GM18867 (cell line): ENCODE measurements around the gene DNASE1.

ENCODE experiments used
- ATAC-seq: cut with Tn5 transposase; IDR thresholded peaks from one replicate; pipeline ENCODE4 v1.9.1; 2021; ENCODE audit warnings: mild to moderate bottlenecking, moderate library complexity; ENCODE audit not compliant: unreplicated experiment

Gene DNASE1

DNA sequence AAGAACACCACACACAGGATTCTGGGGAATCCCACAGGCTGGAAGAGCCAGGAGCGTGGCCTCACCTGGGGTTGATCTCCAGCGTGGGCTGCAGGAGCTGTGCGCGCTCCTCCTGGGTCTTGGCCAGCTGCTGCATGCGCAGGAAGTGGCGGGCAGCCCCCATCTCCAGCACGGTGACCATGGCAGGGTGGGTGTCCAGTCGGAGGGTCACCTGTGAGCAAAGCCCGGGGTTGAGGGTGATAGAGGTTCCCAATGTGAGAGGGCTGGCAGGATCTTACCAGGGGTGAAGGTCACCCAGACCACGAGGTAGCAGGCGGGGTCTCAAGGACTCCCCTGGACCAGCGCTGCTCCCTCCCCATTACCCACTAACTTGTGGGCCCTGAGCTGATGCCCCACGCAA lies 7.4 kb downstream of the DNASE1 start:
- no peak for ATAC-seq

DNA sequence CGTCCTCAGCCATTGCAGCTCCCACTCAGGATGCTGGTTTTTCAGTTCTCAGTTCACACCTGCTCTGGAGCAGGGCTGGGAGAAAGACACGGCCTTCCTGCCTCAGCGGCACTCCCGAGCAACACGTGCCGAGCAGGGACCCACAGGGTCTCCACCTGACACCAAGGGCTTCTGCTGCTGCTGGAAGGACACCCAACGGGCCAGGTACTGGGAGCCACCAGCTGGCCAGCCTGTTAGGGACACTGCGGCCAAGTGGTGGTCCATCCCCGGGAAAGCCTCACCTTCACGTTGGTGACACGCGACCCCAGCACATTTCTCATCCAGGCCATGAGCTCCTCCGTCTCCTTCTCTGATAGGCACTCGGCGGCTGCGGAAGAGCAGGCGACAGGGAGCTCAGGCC lies 8.1 kb downstream of the DNASE1 start:
- ATAC-seq = no peak

DNA sequence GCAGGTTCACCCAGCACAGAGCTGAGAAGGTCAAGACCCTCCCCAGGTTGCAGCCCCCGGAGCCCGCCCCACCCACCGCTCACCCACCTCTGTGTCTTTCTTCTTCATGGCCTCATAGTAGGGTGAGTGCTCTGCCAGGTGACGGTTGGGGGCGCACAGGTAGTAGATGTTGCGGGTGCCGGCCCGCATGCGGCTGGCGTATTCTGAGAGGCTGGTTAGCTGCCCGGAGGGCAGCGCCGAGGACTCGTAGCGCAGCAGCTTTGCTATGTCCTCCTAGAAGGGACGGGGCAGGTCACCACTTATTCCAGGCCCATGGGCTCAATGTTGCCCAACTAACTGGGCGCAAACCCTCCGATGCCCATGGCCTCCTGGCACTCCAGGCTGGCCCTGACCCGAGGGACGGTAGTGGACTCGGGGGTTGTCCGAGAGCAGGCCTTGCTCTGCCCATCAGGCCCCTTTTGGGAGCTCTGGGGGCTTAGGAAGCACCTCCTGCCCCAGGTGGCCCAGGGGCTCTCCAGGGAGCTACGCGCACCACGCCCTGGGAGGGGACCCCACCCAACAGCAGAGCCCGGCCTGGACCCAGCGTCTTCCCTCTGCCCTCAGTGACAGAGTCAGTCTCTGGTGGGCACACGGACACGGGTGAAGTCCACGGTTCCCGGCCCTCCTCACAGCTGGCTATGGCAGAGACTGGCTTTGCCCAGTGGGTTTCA lies 9.9 kb downstream of the DNASE1 start:
- no peak for ATAC-seq

DNA sequence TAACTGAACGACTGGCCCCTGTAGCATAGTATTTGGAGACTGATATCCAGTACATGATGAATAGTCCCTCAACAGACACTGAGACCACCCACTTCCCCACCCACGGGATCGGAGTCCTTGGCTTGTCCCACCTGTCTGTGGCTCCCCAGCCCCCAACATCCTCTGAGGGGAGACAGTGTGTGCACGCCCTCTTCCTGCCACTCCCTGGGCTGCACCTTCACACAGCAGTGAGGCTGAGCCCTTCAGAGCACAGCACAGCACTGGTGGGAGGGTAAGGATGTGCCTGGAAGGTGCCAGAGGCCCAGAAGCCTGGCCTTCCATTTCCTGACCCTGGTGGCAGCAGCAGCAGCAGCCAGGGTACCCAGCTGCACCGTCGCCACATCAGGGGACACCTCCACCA lies 11.0 kb downstream of the DNASE1 start:
- ATAC-seq = no peak

DNA sequence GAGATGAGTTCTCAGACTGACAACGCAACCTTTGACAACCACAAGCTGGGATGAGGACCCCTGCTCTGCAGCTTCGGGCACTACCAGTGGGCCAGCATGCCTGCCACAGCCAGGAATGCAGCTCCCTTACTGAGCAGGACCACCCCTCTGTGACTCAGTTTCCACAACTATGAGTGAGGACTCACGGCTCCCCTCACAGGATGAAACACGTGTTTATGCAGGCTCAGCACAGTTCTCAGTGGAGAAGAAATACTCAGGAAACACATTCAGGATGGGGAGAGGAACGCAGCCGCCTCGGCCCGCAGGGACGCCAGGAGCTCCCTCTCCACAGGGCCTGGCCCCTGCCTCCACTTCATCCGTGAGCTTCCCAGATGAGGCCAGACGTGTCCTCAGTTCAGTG lies 14.1 kb downstream of the DNASE1 start:
- ATAC-seq = no peak

DNA sequence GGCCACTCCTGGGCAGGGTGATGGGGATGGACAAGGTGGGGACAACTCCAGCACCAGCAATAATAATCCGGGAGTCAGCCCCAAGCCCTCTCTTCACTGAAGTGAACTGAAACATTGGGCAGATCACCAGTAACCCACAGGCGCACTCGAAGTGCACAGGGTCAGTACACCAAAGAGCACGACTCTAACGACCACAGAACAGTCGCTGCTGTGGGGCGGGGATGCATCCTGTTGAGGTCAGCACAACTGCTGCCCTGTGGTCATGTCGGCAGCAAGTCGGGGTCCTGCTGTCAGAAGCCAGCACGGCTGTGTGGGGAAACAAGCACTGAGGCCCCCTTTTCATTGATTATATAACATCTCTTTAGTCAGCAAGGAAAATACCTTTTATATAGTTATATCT lies 14.6 kb downstream of the DNASE1 start:
- no peak for ATAC-seq

DNA sequence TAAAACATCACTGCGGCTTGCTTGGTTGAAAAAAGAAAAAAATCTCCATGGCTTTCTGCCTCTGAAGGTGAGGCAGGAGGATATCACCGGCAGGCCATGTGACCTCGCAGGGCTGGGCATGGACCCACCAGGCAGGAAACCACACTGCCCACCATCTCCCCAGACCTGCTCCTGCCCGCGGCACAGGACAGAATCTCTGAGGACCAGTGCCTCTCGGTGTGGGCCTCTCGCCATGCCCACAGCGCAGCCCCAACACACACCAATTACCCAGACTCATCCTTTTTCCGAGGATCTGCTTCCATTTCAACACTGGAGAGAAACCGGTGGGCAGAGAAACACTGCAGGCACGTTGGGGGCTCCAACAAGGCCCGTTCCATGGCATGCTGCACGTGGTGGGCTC lies 16.2 kb downstream of the DNASE1 start:
- no peak for ATAC-seq

DNA sequence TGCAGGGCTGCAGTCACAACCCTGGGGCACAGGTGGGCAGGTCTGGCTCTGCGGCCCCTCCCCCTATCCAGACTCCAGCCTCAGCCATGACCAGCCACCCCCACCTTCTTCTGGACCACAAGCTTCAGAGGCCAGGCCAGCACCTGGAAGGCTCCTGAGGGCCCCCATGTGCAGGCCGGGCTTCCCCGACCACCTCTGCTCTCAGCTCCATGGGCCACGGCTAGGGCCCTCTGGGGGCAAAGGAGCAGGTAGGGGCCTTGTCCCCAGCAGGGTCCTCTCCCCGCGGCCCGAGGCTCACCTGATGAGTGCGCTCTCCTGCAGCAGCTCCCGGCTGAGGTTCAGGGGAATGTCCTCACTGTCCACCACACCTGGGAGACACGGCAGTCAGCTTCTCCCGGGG lies 16.9 kb downstream of the DNASE1 start:
- no peak for ATAC-seq

DNA sequence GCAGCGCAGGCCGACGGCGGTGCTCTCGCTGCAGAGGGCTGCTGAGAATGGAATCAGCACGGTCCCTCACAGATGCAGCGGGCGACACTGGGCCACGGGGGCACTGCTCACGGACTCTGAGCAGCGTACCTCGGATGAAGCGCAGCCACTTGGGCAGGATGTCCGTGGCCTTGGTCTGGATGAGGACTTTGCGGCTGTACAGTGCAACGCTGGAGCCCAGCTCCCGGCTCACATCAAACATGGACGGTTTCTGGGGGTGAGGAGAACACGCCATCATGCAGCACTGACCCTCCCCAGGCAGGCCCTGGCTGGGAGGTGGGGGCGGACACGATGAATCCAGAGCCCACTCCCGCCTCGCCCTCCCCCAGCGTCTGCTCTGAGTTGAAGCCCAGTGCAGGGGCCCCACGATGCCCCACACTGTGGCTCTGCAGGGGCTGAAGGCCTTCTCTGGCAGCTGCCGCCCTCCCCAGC lies 18.1 kb downstream of the DNASE1 start:
- no peak for ATAC-seq

DNA sequence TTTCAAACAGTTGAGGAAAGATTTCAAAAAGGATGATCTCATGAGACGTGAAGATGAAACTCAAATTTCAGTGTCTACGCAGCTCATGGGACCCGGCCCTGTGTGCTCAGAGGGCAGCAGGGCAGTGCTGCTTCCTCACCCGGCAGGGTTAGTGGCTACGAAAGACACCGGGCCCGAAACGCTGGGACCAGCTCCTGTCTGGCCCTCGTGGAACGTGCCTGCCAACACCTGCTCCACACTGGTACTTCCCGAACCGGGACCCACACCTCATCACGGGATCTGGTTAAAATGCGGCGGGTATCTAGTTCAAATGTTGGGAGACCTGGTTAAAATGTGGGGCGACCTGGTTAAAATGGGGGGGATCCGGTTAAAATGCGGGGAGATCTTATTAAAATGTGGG lies 18.7 kb downstream of the DNASE1 start:
- ATAC-seq = no peak

DNA sequence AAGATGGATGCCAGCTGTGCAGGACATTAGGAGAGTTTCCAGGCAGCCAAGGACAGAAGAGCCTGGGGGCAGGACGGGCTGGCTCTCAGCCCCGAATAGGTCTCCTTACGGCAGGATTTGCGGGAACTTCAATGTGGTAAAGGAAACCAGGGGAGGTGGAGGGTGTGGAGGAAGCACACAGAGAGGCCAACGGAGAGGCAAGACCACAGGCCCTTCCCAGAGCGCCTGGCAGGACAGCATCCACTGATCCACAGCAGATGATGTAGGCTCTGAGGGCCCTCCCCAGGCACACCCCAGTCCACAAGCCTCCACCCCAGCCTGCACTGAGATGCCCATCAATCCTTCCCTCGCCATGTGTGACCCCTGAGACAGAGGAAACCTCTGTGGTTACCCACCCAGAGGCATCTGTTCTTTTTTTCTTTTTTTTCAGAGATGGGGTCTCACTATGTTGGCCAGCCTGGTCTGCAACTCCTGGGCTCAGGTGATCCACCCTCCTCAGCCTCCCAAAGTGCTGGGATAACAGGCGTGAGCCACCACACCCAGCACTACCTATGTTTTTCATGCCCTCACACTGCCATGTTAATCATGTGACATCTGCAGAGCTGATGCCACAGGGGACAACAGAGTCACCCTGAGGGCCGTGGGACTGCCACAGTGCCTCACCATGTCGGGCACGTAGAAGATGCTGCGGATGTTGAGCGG lies 19.3 kb downstream of the DNASE1 start:
- ATAC-seq = no peak

DNA sequence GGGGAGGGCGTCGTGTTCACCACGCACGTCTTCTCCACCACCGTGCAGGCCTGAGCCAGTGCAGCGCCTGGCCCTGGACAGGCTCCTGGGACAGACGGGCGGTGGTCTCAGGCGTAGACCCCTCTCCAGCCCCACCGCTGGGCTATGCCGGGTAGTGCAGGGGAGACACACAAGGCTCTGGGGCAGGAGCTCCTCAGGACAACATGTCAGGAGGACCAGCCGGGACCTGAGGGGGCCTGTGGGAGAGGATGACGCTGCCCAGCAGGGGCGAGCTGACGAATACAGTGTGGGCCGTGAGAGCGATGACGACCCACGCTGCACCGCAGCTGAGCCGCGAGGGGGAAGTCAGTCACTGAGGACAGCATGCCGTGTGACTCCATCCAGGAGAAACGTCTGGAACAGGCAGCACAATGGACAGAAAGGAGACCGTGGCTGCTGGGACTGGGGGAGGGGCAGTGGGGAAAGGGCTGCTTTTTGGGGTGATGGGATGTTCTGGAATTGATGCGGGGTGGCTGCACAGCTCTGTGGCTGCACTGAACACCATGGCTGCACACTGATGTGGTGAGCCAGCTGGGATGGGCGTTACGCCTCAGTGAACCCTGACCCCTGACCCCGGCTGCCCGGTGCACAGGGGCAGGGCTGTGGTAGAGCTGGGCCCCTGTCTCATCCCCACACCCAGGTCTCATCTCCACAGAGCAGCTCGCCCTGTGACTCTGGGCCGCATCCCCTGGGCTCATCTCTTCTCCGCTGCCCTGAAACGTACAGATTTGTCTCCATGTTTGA lies 20.2 kb downstream of the DNASE1 start:
- ATAC-seq = no peak

DNA sequence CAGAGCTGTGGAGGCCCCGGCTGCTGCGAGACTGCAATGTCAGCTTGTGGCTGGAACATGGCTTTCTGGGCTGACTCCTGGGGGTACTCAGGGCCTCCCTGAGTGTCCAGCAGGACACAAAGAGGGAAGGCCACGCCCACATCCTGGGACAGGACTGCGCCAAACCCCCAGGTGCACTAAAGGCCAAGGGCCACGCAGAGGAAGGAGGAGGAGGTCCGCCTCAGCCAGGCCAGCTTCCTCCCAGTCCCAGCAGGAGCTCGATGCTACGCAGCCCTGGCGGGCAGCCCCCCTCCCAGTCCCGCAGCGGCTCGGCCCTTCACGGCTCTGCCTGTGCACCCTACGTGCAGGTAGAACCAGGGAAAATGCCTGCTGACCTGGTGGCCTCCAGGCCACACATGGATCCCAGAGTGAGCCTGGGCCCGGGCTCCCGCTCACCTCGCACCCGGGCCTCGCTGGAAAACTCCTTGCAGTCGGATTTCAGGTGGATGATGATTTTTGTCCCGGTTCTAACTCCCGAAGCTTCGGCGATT lies 21.2 kb downstream of the DNASE1 start:
- no peak for ATAC-seq

DNA sequence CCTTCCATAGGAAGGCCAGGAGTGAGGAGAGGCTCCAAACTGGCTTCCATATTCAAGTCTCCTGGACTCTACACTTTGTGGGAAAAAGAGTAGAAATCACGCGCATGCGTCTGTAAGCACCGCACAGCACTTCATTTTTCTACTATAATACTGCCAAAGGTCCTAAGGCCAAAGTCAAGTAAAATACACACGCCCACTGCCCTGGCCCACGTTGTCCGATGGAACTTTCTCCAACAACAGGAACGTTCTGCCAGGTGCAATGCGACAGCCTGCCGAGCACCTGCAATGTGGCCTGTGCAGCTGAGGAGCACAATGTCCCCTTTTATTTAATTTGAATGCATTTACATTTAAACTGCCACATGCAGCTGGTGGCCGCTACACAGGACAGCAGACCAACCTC lies 23.5 kb downstream of the DNASE1 start:
- ATAC-seq = no peak

DNA sequence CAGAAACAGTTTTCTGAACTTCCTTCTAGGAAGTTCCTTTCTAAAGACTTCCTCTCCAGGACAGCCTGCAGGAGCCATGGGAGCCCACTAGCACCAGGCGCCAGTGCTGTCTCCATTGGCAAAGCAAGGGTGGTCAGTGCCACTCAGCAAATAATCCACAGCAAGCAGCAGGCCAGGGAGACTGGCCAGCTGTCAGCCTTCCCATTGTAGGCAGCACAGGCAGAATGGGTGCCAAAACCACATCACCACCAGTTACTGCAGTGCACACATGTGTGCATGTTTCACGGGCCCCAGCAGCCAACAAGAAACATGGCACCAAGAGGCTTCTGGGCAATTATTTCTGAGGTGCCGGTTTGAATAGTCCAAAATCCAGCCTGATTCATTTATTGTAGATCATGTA lies 26.7 kb downstream of the DNASE1 start:
- ATAC-seq = no peak

DNA sequence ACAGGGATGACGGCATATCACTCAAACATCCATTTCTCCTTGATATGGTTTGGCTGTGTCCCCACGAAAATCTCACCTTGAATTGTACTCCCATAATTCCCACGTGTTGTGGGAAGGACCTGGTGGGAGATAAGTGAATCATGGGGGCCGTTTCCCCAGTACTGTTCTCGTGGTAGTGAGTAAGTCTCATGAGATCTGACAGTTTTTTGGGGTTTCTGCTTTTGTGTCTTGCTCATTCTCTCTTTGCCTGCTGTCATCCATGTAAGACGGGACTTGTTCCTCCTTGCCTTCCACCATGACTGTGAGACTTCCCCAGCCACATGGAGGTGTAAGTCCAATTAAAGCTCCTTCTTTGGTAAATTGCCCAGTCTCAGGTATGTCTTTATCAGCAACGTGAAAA lies 32.5 kb downstream of the DNASE1 start:
- ATAC-seq = no peak

DNA sequence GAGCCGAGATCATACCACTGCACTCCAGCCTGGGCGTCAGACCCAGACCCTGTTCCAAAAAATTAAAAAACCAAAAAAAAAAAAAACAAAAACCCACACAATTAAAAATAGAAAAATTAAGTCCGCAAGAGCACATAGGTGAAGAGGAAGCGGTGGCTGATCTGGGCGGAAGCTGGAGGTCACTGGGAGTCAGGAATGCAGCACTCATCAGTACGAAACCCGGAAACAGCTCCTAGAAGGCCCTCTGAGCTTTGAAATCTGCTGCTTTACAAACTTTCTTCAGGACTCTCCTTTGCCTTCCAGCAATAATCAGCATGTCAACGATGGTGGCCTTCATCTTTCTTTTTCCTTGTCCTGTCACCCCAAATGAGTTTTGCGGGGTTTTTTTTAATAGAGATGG lies 33.3 kb downstream of the DNASE1 start:
- no peak for ATAC-seq

DNA sequence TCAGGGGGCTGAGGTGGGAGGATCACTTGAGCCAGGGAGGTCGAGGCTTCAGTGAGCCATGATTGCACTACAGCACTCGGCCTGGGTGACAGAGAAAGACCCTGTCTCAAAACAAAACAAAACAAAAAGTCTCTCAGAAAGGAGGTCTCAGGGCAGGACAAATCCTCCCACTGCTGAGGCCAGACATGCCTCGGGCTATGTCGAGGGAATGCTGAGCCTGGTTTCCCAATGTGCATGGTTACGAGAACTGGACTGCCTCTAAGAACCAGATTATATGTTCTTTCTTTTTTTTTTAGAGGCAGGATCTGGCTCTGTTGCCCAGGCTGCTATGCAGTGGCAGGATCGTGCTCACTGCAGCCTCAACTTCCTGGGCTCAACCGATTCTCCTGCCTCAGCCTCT lies 35.2 kb downstream of the DNASE1 start:
- ATAC-seq = no peak

DNA sequence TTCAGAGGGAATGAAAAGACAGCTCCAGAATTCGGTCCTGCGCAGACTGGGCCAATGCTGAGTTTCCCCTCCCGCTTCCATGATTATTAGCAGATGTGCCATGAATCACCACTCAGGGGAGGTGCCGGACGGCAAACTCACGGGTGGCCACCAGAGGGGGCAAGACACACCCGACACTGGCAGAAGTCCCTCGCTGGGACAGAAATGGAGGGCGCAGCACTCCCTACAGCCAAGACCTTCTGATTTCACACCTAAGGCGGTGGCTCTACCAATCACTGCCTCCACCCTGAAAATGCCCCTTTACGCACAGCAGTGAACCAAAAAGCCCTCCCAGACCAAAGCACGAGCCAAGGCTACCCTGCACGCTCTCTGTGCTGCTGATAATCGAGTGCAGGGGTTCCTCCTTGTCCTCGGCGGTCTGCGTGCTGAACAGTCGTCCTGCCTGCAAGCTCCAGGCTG lies 36.0 kb downstream of the DNASE1 start:
- ATAC-seq = peak; percentile 62

DNA sequence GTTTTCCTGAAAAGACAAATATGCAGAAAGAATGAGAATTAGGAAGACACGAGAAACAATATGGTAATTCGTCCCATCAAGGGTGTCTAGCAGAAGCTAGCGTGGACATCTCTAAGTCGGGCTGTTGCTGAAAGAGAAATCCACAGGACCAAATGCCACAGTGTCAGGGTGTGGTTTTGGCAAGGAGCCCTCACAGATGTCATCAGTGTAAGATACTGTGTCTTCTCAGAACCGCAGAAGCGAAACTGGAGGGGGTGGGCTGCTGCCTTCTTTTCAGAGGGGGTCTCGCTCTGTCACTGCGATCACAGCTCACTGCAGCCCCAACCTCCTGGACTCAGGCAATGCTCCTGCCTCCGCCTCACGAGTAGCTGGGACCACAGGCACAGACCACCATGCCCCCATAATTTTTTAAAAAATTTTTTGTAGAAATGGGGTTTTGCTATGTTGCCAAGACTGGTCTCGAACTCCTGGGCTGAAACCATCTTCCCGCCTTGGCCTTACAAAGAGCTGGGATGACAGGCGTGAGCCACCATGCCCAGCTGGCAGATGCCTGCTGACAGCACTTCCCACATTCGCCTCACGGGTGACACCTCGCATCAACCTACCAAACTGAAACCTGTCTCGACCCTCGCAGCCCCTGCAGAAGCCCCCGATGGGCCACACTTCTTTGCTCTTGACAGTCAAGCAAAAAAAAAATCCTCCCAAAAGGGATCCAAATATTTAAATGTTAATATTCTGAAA lies 36.7 kb downstream of the DNASE1 start:
- no peak for ATAC-seq

DNA sequence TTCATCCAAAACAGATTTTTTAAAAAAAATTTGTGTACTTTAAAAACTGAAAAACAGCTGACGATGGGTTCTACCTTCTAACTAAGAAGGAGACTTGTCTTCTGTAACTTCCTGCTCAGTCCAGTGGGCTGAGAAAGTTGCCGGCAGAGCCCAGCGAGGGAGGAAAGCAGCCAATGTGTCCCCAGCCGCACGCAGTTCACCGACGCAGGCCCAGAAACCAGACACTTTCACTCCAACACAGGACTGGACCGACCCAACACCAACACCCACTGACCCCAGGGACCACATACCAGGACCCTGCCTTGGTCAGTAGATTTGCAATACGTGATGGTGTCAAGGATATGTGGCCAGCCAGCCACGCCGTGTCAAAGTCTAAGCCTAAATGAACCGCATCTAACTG lies 37.3 kb downstream of the DNASE1 start:
- ATAC-seq = no peak
